Parathyroid adenoma (tissue), 2 donors: ENCODE data around the gene AP3D1.

Source experiments
- H2AFZ ChIP-seq: fragments of 300-600 bp; sonication (generic); one replicate; pipeline ENCODE4 v1.7.0; 2017; ENCODE audit warnings: antibody characterized with exemption, mild to moderate bottlenecking
- H3K27ac ChIP-seq: fragments of 300-600 bp; sonication (generic); one replicate; pipeline ENCODE4 v1.7.0; 2017
- H3K27me3 ChIP-seq: fragments of 300-600 bp; sonication (generic); one replicate; pipeline ENCODE4 v1.7.0; 2017; ENCODE audit warnings: low read length; ENCODE audit not compliant: control insufficient read depth, insufficient read depth
- H3K36me3 ChIP-seq: fragments of 300-600 bp; sonication (generic); one replicate; pipeline ENCODE4 v1.7.0; 2017; ENCODE audit warnings: low read length; ENCODE audit not compliant: control insufficient read depth, insufficient read depth
- H3K4me1 ChIP-seq: fragments of 300-600 bp; sonication (generic); one replicate; pipeline ENCODE4 v1.7.0; 2017; ENCODE audit warnings: control low read depth
- H3K4me2 ChIP-seq: fragments of 300-600 bp; sonication (generic); one replicate; pipeline ENCODE4 v1.7.0; 2017; ENCODE audit warnings: low read length
- H3K4me3 ChIP-seq: fragments of 300-600 bp; sonication (generic); one replicate; pipeline ENCODE4 v1.7.0; 2017; ENCODE audit warnings: low read depth, low read length
- H3K79me2 ChIP-seq: fragments of 300-600 bp; sonication (generic); one replicate; pipeline ENCODE4 v1.7.0; 2017; ENCODE audit warnings: control low read depth
- H3K9ac ChIP-seq: fragments of 300-600 bp; sonication (generic); one replicate; pipeline ENCODE4 v1.7.0; 2017; ENCODE audit warnings: mild to moderate bottlenecking
- H3K9me3 ChIP-seq: fragments of 300-600 bp; sonication (generic); one replicate; pipeline ENCODE4 v1.7.0; 2017; ENCODE audit warnings: low read length; ENCODE audit not compliant: control insufficient read depth
- TF ChIP-seq, protein P1 (sequence below): fragments of 300-600 bp; sonication (generic); IDR thresholded peaks from one replicate; pipeline ENCODE4 v1.7.0; 2017; ENCODE audit warnings: antibody characterized with exemption, mild to moderate bottlenecking
- donor health status: primary hyperparathyroidism.

AP3D1 gene

GRCh38 chr19:2176337-2176994 is 25.1 kb upstream of the AP3D1 start:
- Histone ChIP-seq H3K9me3 (no peaks in the 10 kb centered on the region), H3K27me3 (no peaks in the 10 kb centered on the region), H3K27ac (no peak overlapping the region), H3K36me3 (no peaks in the 10 kb centered on the region), H3K79me2 (peaks cover 84% of the 10 kb centered on the region), H3K4me2 (no peak overlapping the region), H3K4me1 (no peaks in the 10 kb centered on the region), H3K4me3 (no peak overlapping the region), H2AFZ (no peak overlapping the region), H3K9ac (no peak overlapping the region)
- TF ChIP-seq, protein P1, sequence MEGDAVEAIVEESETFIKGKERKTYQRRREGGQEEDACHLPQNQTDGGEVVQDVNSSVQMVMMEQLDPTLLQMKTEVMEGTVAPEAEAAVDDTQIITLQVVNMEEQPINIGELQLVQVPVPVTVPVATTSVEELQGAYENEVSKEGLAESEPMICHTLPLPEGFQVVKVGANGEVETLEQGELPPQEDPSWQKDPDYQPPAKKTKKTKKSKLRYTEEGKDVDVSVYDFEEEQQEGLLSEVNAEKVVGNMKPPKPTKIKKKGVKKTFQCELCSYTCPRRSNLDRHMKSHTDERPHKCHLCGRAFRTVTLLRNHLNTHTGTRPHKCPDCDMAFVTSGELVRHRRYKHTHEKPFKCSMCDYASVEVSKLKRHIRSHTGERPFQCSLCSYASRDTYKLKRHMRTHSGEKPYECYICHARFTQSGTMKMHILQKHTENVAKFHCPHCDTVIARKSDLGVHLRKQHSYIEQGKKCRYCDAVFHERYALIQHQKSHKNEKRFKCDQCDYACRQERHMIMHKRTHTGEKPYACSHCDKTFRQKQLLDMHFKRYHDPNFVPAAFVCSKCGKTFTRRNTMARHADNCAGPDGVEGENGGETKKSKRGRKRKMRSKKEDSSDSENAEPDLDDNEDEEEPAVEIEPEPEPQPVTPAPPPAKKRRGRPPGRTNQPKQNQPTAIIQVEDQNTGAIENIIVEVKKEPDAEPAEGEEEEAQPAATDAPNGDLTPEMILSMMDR: no peak

GRCh38 chr19:2175742-2176141 is 24.4 kb upstream of the AP3D1 start:
- TF ChIP-seq, protein P1: no peak
- Histone ChIP-seq H3K27ac (no peak overlapping the region), H3K4me2 (no peak overlapping the region), H3K4me1 (peaks cover 3% of the 10 kb centered on the region), H3K9ac (no peak overlapping the region), H3K4me3 (no peak overlapping the region), H3K79me2 (peaks cover 85% of the 10 kb centered on the region), H3K9me3 (no peaks in the 10 kb centered on the region), H2AFZ (no peak overlapping the region), H3K27me3 (no peaks in the 10 kb centered on the region), H3K36me3 (no peaks in the 10 kb centered on the region)

GRCh38 chr19:2173767-2174577 is 22.6 kb upstream of the AP3D1 start:
- no peaks in the 10 kb centered on the region for H3K36me3 ChIP-seq
- H3K4me1 ChIP-seq: peaks cover 20% of the 10 kb centered on the region
- peaks cover 68% of the 10 kb centered on the region for H3K79me2 ChIP-seq
- no peak overlapping the region for H3K4me2 ChIP-seq
- H3K9ac ChIP-seq: no peak overlapping the region
- H3K27ac ChIP-seq: no peak overlapping the region
- TF ChIP-seq, protein P1: no peak
- no peak overlapping the region for H2AFZ ChIP-seq
- H3K4me3 ChIP-seq: no peak overlapping the region
- no peaks in the 10 kb centered on the region for H3K27me3 ChIP-seq
- H3K9me3 ChIP-seq: no peaks in the 10 kb centered on the region

- TF ChIP-seq, protein P1: no peak
- Histone ChIP-seq H3K27ac (no peak overlapping the region), H3K4me1 (peaks cover 25% of the 10 kb centered on the region)
These were observed 22.0 kb upstream of the AP3D1 start for GRCh38 chr19:2173388-2173766.

More at GRCh38 chr19:2173388-2173766, 22.0 kb upstream of the AP3D1 start:
- Histone ChIP-seq H3K27me3 (no peaks in the 10 kb centered on the region), H3K4me2 (no peak overlapping the region), H3K9ac (no peak overlapping the region), H2AFZ (no peak overlapping the region), H3K4me3 (no peak overlapping the region), H3K79me2 (peaks cover 63% of the 10 kb centered on the region), H3K9me3 (no peaks in the 10 kb centered on the region), H3K36me3 (no peaks in the 10 kb centered on the region)
